Measurements from ENCODE around the gene ACSM2B.

ACSM2B gene

DNA sequence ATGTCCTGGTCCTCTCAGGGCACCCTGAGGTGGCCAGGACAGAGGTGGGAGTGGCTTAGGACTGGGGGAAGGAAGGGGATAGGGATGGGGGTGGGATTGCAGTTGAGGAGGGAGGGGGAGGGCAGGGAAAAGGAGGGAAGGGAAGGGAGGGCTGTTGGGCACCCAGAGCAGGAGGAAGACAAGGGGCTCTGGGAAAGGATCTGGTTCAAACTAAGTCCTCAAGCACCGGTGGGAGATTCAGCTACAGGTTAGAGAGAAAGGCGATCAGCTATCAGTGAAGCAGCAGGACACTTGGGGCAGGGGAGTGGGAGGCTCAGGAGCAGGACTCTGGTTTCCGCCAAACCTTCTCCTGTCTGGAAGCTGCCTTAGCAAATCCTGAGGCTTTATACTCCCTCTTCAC, 44.6 kb upstream of the ACSM2B start:
- no peak overlapping the region for H3K27ac ChIP-seq (ENCODE audit: poor library complexity, severe bottlenecking)
- H3K4me3 ChIP-seq (ENCODE audit: severe bottlenecking) = no peak overlapping the region
- H3K4me1 ChIP-seq (ENCODE audit: insufficient read depth, poor library complexity, severe bottlenecking) = no peaks in the 10 kb centered on the region
- H3K27me3 ChIP-seq (ENCODE audit: insufficient read depth, poor library complexity, severe bottlenecking) = peaks cover 3% of the 10 kb centered on the region
- DNase-seq (ENCODE audit: low spot score) = no peak
- TF ChIP-seq, protein P1, sequence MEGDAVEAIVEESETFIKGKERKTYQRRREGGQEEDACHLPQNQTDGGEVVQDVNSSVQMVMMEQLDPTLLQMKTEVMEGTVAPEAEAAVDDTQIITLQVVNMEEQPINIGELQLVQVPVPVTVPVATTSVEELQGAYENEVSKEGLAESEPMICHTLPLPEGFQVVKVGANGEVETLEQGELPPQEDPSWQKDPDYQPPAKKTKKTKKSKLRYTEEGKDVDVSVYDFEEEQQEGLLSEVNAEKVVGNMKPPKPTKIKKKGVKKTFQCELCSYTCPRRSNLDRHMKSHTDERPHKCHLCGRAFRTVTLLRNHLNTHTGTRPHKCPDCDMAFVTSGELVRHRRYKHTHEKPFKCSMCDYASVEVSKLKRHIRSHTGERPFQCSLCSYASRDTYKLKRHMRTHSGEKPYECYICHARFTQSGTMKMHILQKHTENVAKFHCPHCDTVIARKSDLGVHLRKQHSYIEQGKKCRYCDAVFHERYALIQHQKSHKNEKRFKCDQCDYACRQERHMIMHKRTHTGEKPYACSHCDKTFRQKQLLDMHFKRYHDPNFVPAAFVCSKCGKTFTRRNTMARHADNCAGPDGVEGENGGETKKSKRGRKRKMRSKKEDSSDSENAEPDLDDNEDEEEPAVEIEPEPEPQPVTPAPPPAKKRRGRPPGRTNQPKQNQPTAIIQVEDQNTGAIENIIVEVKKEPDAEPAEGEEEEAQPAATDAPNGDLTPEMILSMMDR (IDR thresholded peaks at IDR 0.05; ENCODE audit: poor library complexity, severe bottlenecking) = no peak
- no peak for ATAC-seq (ENCODE audit: low read depth)
- H3K36me3 ChIP-seq (ENCODE audit: low read depth) = no peaks in the 10 kb centered on the region
- no peaks in the 10 kb centered on the region for H3K9me3 ChIP-seq (ENCODE audit: severe bottlenecking)

GRCh38 chr16:20620003-20620402, 43.8 kb upstream of the ACSM2B start:
- DNase-seq (ENCODE audit: low spot score) = no peak
- H3K4me1 ChIP-seq (ENCODE audit: insufficient read depth, poor library complexity, severe bottlenecking) = no peaks in the 10 kb centered on the region
- no peak for ATAC-seq (ENCODE audit: low read depth)
- no peaks in the 10 kb centered on the region for H3K9me3 ChIP-seq (ENCODE audit: severe bottlenecking)
- H3K36me3 ChIP-seq (ENCODE audit: low read depth) = no peaks in the 10 kb centered on the region
- TF ChIP-seq, protein P1 (IDR thresholded peaks at IDR 0.05; ENCODE audit: poor library complexity, severe bottlenecking) = no peak
- no peak overlapping the region for H3K4me3 ChIP-seq (ENCODE audit: severe bottlenecking)
- no peak overlapping the region for H3K27ac ChIP-seq (ENCODE audit: poor library complexity, severe bottlenecking)
- peaks cover 3% of the 10 kb centered on the region for H3K27me3 ChIP-seq (ENCODE audit: insufficient read depth, poor library complexity, severe bottlenecking)

DNA sequence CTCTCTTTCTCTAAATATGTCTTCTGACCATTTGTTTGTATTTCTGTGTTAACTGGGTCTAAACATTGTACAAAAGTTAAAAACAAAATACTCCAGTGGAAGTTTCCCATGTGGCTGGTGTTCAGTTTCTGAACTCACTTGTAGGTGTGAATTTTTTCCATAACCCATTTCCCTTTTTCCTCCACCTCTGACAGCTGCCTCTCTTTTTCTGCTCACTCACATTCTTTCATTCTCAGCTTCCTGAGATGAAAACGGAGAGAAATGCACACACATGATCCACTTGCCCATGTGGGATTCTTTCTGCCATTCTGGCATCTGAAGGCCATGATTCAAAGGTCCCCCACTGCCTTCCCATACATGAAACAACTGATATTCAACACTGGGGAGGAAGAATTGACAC, 41.1 kb upstream of the ACSM2B start:
- no peak overlapping the region for H3K27ac ChIP-seq (ENCODE audit: poor library complexity, severe bottlenecking)
- peaks cover 3% of the 10 kb centered on the region for H3K27me3 ChIP-seq (ENCODE audit: insufficient read depth, poor library complexity, severe bottlenecking)
- H3K36me3 ChIP-seq (ENCODE audit: low read depth) = no peaks in the 10 kb centered on the region
- ATAC-seq (ENCODE audit: low read depth) (no peak), DNase-seq (ENCODE audit: low spot score) (no peak)
- TF ChIP-seq, protein P1 (IDR thresholded peaks at IDR 0.05; ENCODE audit: poor library complexity, severe bottlenecking) = no peak
- H3K9me3 ChIP-seq (ENCODE audit: severe bottlenecking) = no peaks in the 10 kb centered on the region
- no peak overlapping the region for H3K4me3 ChIP-seq (ENCODE audit: severe bottlenecking)
- no peaks in the 10 kb centered on the region for H3K4me1 ChIP-seq (ENCODE audit: insufficient read depth, poor library complexity, severe bottlenecking)

GRCh38 chr16:20614186-20615141, 38.3 kb upstream of the ACSM2B start:
- H3K27ac ChIP-seq (ENCODE audit: poor library complexity, severe bottlenecking) = no peak overlapping the region
- no peak overlapping the region for H3K4me3 ChIP-seq (ENCODE audit: severe bottlenecking)
- ATAC-seq (ENCODE audit: low read depth) (no peak; the same call in 2 of the 3 replicates), DNase-seq (ENCODE audit: low spot score) (no peak)
- no peaks in the 10 kb centered on the region for H3K4me1 ChIP-seq (ENCODE audit: insufficient read depth, poor library complexity, severe bottlenecking)
- H3K27me3 ChIP-seq (ENCODE audit: insufficient read depth, poor library complexity, severe bottlenecking) = peaks cover 3% of the 10 kb centered on the region
- TF ChIP-seq, protein P1 (IDR thresholded peaks at IDR 0.05; ENCODE audit: poor library complexity, severe bottlenecking) = no peak
- H3K36me3 ChIP-seq (ENCODE audit: low read depth) = no peaks in the 10 kb centered on the region
- H3K9me3 ChIP-seq (ENCODE audit: severe bottlenecking) = no peaks in the 10 kb centered on the region

Measured in RWPE2 (cell line).